Heart right ventricle (tissue), 16 donors: ENCODE data around the gene DENND4B. TPM values are rescaled to one million over a fixed set of nuclear protein-coding genes. Genes with fewer than 3 reads are reported as not detected.

ENCODE experiments used
- ATAC-seq, 8 donors: fragments of 200-7000 bp; cut with Tn5 transposase; one replicate each; pipeline ENCODE4 v1.9.1; 2020; ENCODE audit warnings: mild to moderate bottlenecking in 8 of 8, moderate library complexity in 8 of 8, moderate number of reproducible peaks in 1 of 8
- DNase-seq, 2 donors: peaks; one replicate each; pipeline ENCODE4 v3.0.0-alpha.2; 2020
- H3K27ac ChIP-seq, 10 donors: fragments of 200-600 bp; sonication (generic) in 2 of 10; one replicate each; pipeline versions ENCODE4 v1.5.0 to v1.8.0; 2020 to 2022; ENCODE audit warnings: mild to moderate bottlenecking in 3 of 10
- H3K27me3 ChIP-seq, 7 donors: fragments of 200-600 bp; one replicate each; pipeline ENCODE4 v1.8.0; 2021 to 2022; ENCODE audit warnings: mild to moderate bottlenecking in 2 of 7
- H3K36me3 ChIP-seq, 9 donors: fragments of 200-600 bp; sonication (generic) in 1 of 9; one replicate each; pipeline versions ENCODE4 v1.5.0 to v1.8.0; 2020 to 2022; ENCODE audit warnings: mild to moderate bottlenecking in 2 of 9
- H3K4me1 ChIP-seq, 9 donors: fragments of 200-600 bp; sonication (generic) in 1 of 9; one replicate each; pipeline versions ENCODE4 v1.5.0 to v1.8.0; 2020 to 2022; ENCODE audit warnings: mild to moderate bottlenecking in 4 of 9
- H3K4me3 ChIP-seq, 10 donors: fragments of 200-600 bp; sonication (generic) in 2 of 10; one replicate each; pipeline versions ENCODE4 v1.5.0 to v1.8.0; 2020 to 2022; ENCODE audit warnings: mild to moderate bottlenecking in 7 of 10, moderate library complexity in 2 of 10
- H3K9me3 ChIP-seq, 11 donors: fragments of 200-600 bp in 10 of 11; sonication (generic) in 2 of 11; one replicate each; pipeline versions ENCODE4 v1.5.0 to v1.8.0; 2013 to 2022; ENCODE audit warnings: mild to moderate bottlenecking in 2 of 11, control low read depth in 1 of 11, moderate library complexity in 1 of 11
- CTCF ChIP-seq, 9 donors: fragments of 200-600 bp; sonication (generic) in 2 of 9; IDR thresholded peaks; one replicate each; pipeline versions ENCODE4 v1.5.0 to v1.8.0; 2021 to 2022; ENCODE audit warnings: antibody characterized with exemption in 9 of 9, mild to moderate bottlenecking in 5 of 9, moderate library complexity in 1 of 9
- WGBS, 2 donors: extraction: QIAGEN DNeasy Blood & Tissue Kit; methylation state at CpG; one replicate each; pipeline ENCODE4 v1.1.7; 2013; ENCODE audit warnings: inconsistent platforms in 1 of 2; 5-methylcytosine and 5-hydroxymethylcytosine counted together
- intact Hi-C, 10 donors: fragments of 100-400 bp; cut with DNase I; formaldehyde crosslinking; loops; one replicate each; pipeline versions ENCODE4 v1.11.1 to v1.14.2; 2022
- long read RNA-seq, 3 donors: library from polyadenylated mRNA; unstranded; transcript quantifications; one replicate each; pipeline ENCODE4 v2.0.0, GENCODE V29; 2020 to 2021
- polyA plus RNA-seq, 2 donors: library from polyadenylated mRNA; stranded (reverse); fragments of 200-250 nt; gene quantifications; one replicate each; pipeline ENCODE4 v1.2.3, GENCODE V29; 2013
- total RNA-seq, 10 donors: library from RNA; stranded (reverse); fragmentation: NEBNext Ultra II Directional in 3 of 10; extraction: Animal tissue kit (Norgen Biotek cat#: 25700) in 3 of 10; gene quantifications; one replicate each; pipeline versions ENCODE4 v1.2.1 to v1.2.4, GENCODE V29; 2021 to 2023
- donor health status: Arrhythmogenic right ventricular cardiomyopathy.
- donor health status: ischemic (EF 13 %, LVEDD 7.1; RV severe dilation, severe dysfunction).
- donor health status: healthy with polysubstance abuse.
- donor health status: DM: no; HTN: yes; CAD: no.
- donor health status: DM: no; HTN: no; CAD: no.
- donor health status: ischemic (EF 25% LVEDD 6.9; RV normal size, moderate dysfunction).
- donor health status: ischemic (EF 25% LVEDD 5.7; RV mildly dilated, moderate dysfunction).
- donor health status: healthy.
- donor health status: DM: yes; HTN: yes; CAD: no.
- donor health status: Ischemic cardiomyopathy.
- donor health status: ischemic (EF 35%, LVEDD 5.7; RV mildly dilated, moderate dysfunction).
- donor health status: nonischemic (EF 11% LVEDD 7.7; RV severe dilation, severe dysfunction).
- donor health status: DM: yes; HTN: yes; CAD: no.
- donor health status: PGD.
- donor health status: ischemic (EF 29% LVEDD 5.4; RV normal size, mild dysfunction).
- donor health status: nonischemic (EF 23%, LVEDD 6.1; RV moderate dilation, normal function).

Gene DENND4B
- 10 to 100 TPM; 29.4 to 60.4 (median 39.0) TPM for total RNA-seq
- polyA plus RNA-seq, result 10 to 100 TPM; 23.7 to 68.2 TPM
- long read RNA-seq, donor 1, partial matches to known transcripts, result 18 of 28 reads
- long read RNA-seq, donor 1, other reads (novel, unspliced or antisense), result 10 of 28 reads
- long read RNA-seq, donor 2, partial matches to known transcripts, result 17 of 21 reads
- long read RNA-seq, donor 2, other reads (novel, unspliced or antisense), result 4 of 21 reads
- long read RNA-seq, donor 3, partial matches to known transcripts, result 44 of 57 reads
- long read RNA-seq, donor 3, other reads (novel, unspliced or antisense), result 13 of 57 reads

GRCh38 chr1:153946622-153947241 lies at the start of gene DENND4B:
Gene DENND4B (minus strand): TSS chr1:153946718. CDS start chr1:153944374, 2,344 bp downstream.
- DNase-seq, result peak; percentile 83 to 87
- intact Hi-C loops, result loop anchor here in 5 of 10 donors (1.0 to 10.0 kb wide), 6 partner anchors 122 to 152 kb away; no protein-coding TSS in a partner anchor
- H3K4me1 ChIP-seq, result peaks cover 5 to 44% (median 30%) of the 10 kb centered on the region in 9 donors
- no peaks in the 10 kb centered on the region for H3K27me3 ChIP-seq
- WGBS, 2 donors, result 10% methylated on average over 27 of the region's 28 CpGs
- H3K4me3 ChIP-seq, result peak within 1 kb of the TSS; percentile 65 to 99 (median 91)
- no peaks in the 10 kb centered on the region for H3K9me3 ChIP-seq
- ATAC-seq, result peak; percentile 73 to 86 (median 78)
- peaks cover 0 to 67% (median 35%) of the 10 kb centered on the region in 9 donors for H3K36me3 ChIP-seq
- peak; percentile 89 to 98 (median 94) for TF ChIP-seq CTCF (IDR thresholded peaks at IDR 0.05)
- peak within 1 kb of the TSS; percentile 97 to 100 (median 100) for H3K27ac ChIP-seq

GRCh38 chr1:153995640-153996039 lies 49.1 kb upstream of the DENND4B start:
- ATAC-seq (no peak), DNase-seq (no peak)
- H3K27ac ChIP-seq, result no peak overlapping the region
- WGBS, 2 donors, result 91 to 96% methylated on average over 11 of the region's 11 CpGs
- peaks cover 4 to 39% (median 29%) of the 10 kb centered on the region in 9 donors for H3K4me1 ChIP-seq
- H3K36me3 ChIP-seq, result peaks cover 0 to 52% (median 20%) of the 10 kb centered on the region in 9 donors
- H3K4me3 ChIP-seq, result no peak overlapping the region
- TF ChIP-seq CTCF (IDR thresholded peaks at IDR 0.05), result no peak
- intact Hi-C loops, result loop anchor here in 2 of 10 donors (10.0 kb wide), 3 partner anchors 189 to 279 kb away; partner anchors contain the start of gene HAX1 (in 1 of the 2)
- no peaks in the 10 kb centered on the region for H3K9me3 ChIP-seq
- no peaks in the 10 kb centered on the region for H3K27me3 ChIP-seq

- DNase-seq (no peak), ATAC-seq (no peak)
- Histone ChIP-seq H3K4me1 (peaks cover 4 to 40% (median 30%) of the 10 kb centered on the region in 9 donors), H3K27ac (no peak overlapping the region), H3K36me3 (peaks cover 0 to 52% (median 20%) of the 10 kb centered on the region in 9 donors), H3K27me3 (no peaks in the 10 kb centered on the region), H3K4me3 (no peak overlapping the region), H3K9me3 (no peaks in the 10 kb centered on the region)
- intact Hi-C loops, result loop anchor here in 2 of 10 donors (10.0 kb wide), 3 partner anchors 190 to 280 kb away; partner anchors contain the start of gene HAX1 (in 1 of the 2)
- TF ChIP-seq CTCF (IDR thresholded peaks at IDR 0.05), result no peak
- 70 to 80% methylated on average over 3 of the region's 3 CpGs for WGBS, 2 donors
These were observed 48.7 kb upstream of the DENND4B start for GRCh38 chr1:153995202-153995601.

- TF ChIP-seq CTCF (IDR thresholded peaks at IDR 0.05), result no peak
- 89 to 91% methylated on average over 2 of the region's 2 CpGs for WGBS, 2 donors
- intact Hi-C loops, result loop anchor here in 3 of 10 donors (5.0 to 10.0 kb wide), 5 partner anchors 185 to 283 kb away; partner anchors contain the start of gene HAX1 (in 2 of the 3)
- Histone ChIP-seq H3K36me3 (peaks cover 0 to 52% (median 20%) of the 10 kb centered on the region in 9 donors), H3K27me3 (no peaks in the 10 kb centered on the region), H3K9me3 (no peaks in the 10 kb centered on the region), H3K4me1 (peaks cover 4 to 51% (median 34%) of the 10 kb centered on the region in 9 donors), H3K4me3 (peak overlapping the region; percentile 67 to 90 (median 81)), H3K27ac (peak overlapping the region in 7 of 10 donors; percentile 0 to 98 (median 93))
- no peak for DNase-seq
- no peak for ATAC-seq
These were observed 45.3 kb upstream of the DENND4B start for GRCh38 chr1:153991806-153992205.
